Measurements from ENCODE around the gene CAMTA1.

DNA sequence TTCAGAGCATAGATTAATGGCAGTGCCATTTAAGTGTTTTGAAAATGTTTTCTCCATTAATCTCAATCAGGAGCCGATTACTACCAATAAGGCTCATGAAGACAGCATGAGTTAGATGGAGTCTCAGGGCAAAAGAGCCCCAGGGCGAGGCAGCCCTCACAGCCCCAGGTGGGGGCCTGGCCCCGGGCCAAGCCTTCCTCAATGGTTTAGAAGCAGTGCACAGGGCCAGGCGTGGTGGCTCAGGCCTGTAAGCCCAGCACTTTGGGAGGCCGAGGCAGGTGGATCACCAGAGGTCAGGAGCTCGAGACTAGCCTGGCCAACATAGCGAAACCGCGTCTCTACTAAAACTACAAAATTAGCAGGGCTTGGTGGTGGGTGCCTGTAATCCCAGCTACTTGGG is 637.7 kb downstream of the CAMTA1 start:
- TF ChIP-seq CTCF (IDR thresholded peaks at IDR 0.05; ENCODE audit: low read length): no peak
- no peak for TF ChIP-seq EZH2 (optimal IDR thresholded peaks at IDR 0.05; ENCODE audit: low read depth, low read length)
- no peak for TF ChIP-seq EZH2phosphoT487 (IDR thresholded peaks at IDR 0.05; ENCODE audit: low read length)
